Inflammatory macrophage (primary cell): ENCODE measurements around the gene CSHL1.
"Not testable (repeated sequence)": the region's sequence is repeated elsewhere in the genome, so short reads cannot be mapped to it uniquely, and the experiment has no call there.

Experiments used
- DNase-seq, 2 donors: peaks; one replicate each; pipeline ENCODE4 v3.0.0-alpha.2; 2020 to 2022

The CSHL1 gene

DNA sequence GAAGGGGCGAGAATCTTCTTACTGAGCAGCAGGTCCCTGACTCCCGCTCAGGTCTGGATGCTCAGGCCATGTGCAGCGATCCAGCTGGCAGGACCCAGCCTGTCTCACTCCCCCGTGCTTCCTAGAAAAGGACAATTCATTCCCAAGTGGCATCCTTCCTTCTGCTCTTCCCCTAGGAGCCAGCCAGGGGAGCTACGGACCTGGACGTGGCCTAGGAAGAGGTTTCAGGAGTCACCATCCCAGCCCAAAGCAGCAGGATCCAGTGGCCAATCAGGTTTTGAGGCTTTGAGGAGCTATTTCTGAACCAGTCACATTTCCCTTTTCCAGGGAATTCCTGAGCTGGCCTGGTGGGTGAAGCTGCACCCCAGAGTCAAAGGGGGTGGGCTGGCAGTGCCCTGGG is 28.8 kb upstream of the CSHL1 start:
- DNase-seq: no peak

GRCh38 chr17:63939401-63939800 is 28.3 kb upstream of the CSHL1 start:
- DNase-seq: no peak

DNA sequence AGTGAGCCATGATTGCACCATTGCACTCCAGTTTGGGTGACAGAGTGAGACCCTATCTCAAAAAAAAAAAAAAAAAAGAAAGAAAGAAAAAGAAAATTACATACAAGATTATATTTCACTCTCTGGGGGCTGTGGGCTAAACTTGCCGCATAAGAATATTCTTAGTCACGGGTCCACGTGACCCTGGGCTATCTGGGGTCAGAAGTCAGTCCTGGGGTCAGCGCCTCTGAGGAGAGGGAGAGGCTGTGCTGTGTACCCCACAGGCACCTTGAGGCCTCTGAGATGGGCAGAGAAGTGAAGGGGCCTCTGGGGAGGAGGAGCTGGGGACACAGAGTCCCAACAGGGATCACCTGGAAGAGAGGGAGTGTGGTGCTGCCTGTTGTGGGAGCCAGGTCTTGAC is 26.9 kb upstream of the CSHL1 start:
- no peak for DNase-seq

DNA sequence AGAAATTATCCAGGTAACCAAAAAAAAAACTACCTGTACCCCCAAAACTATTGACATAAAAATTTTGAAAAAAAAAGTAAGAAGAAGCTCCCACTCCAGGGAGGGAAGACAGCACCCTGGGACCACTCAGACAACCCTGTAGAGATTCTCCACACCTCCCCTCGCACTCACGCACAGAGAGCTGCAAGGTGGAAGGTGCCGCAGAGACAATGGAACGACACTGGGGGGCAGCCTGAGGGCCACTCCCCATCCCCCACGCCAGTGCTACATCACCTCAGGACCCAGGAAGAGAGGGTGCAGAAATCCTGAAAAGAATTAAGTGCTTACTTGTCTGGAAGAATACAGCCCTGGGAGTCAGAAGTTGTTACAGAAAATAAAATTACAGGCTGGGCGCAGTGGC is 26.3 kb upstream of the CSHL1 start:
- no peak for DNase-seq

DNA sequence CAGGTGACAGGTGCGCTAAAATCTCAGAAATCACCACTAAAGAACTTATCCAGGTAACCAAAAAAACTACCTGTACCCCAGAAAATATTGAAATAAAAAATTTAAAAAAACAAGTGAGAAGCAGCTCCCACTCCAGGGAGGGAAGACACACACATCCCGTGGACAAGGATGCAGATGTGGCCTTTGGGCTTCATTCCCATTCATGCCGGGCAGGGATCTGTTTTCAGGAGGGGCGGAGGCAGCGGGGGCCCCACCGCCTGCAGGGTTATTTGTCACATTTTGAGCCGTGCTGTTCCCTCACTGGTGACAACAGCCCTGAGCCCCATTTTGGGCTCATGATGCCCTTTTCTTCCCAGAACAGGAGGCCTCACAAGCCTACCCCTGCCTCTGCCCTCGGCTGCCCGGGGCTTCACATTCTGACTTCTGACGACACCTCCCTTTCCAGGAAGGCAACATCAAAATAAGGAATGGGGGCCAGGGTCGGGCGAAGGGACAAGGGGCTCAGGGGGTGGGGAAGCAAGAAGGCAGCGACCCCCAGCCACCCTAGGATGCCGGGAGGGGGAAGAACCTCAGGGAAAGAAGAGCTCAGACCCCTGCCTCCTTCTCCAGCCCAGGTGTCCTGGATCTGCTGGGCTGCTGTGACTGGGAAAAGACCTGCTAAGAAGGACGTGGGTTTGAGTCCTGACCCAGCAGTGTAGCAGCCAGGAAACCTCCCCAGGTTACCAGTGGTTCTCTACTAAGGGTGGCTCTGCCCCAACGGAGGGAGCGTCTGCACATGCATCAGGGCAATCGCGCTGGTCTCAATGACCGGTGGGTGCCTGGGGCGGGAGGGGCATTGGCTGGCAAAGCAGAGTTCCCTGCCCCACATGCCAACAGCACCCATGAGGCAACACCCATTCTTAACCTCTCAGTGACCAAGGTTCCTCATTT is 23.4 kb upstream of the CSHL1 start:
- DNase-seq: peak in 1 of 2 donors; percentile 14

DNA sequence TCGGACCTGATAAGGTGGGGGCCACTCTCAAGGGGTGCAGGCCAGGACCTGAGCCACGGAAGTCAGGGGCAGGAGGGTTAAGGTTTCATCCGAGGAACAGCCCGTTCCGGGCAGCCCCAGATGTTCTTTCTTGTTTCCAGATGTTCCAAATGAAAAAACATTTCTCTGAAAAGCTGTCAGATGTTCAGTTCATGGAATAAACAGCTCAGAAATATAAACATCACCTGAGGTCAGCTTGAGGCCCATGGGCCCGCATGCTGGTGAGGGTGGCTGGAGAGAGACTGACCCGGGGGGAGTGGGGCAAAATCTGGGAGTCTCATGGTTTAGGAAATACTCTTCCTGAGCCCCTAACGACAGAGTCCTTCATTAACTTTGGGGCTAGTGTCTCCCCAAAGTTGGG is 22.5 kb upstream of the CSHL1 start:
- no peak for DNase-seq

DNA sequence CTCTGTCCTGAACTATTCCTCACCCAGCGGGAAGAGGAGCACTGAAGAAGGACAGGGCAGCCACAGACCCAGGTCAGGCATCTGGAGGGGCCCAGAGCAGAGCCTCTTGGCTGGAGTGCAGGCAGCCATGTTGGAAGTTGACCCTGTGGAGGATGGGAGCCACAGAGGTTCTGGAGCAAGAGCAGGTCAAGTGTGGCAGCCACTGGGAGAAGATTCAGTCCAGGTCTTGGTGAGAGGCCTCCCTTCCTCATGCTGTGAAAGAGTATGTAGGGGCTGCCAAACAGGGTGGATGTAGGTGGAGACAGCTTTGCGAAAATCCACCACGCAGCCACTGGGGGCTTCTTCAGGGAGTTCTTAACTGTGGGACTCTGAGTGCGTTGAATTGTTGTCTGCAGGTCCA is 21.7 kb upstream of the CSHL1 start:
- no peak for DNase-seq

DNA sequence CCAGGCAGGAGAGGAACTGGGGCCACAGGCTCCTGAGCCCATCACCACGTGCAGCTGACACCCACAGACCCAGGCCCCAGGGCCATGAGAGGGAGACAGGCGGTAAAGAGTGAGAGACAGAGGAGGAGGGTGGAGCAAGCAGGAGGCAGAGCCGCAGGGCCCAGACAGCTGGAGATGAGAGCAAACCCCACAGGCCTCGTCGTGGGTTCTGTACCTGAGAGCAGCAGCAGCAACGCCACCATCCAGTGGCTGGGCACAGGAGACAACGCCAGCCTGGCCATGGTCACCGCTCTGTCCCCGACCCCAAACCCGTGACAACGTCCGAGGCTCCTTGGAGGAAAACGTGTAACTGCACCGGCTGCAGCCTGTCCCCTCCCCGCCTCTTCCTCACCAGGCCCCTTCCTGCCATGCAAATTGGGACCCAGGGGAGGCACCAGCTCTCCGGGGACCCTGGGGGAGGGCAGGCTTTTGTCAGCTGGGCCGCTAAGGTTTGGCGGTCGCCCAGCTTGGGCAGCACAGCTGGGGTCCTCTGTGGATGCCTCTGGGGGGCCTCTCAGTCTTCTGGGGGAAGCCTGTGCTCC is 21.0 kb upstream of the CSHL1 start, which contains the start of gene CD79B:
TSS of gene CD79B (minus strand) at position 351 of the 581 bp plus-strand sequence. CDS start at position 281, 70 bp downstream.
- DNase-seq: peak; percentile 18 to 52

DNA sequence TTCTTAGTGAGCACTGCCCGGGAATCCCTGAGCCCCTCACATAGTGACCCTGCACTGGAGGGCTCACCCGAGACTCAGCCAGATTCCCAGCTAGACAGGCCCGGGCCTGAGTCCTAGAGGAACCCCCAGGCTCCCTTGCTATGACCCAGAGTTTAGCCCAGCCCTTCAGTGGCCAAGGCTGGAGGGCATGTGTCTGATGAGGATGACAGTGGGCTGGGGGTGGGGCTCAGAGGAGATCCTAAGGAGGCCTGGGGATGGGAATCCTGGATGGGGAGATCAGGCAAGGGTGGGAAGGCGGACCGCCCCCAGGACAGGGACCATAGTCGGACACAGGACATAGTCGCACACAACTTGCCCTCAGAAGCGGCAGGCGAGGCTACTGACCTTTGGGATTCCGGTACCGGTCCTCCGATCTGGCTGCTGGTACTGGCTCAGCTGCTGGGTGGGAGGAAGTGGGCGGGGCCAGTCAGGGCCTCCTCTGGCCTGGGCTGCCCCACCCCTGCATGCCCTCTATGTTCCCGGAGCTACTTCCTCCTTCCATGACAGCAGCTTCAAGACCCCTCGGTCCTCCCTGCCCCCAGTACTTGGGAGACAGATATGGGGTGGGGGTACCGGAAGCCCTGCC is 20.0 kb upstream of the CSHL1 start:
- DNase-seq: peak; percentile 64 to 65

- no peak for DNase-seq
Measured at GRCh38 chr17:63929860-63930766, 19.1 kb upstream of the CSHL1 start.

- DNase-seq: no peak
Measured at GRCh38 chr17:63928966-63929695, 18.1 kb upstream of the CSHL1 start.

DNA sequence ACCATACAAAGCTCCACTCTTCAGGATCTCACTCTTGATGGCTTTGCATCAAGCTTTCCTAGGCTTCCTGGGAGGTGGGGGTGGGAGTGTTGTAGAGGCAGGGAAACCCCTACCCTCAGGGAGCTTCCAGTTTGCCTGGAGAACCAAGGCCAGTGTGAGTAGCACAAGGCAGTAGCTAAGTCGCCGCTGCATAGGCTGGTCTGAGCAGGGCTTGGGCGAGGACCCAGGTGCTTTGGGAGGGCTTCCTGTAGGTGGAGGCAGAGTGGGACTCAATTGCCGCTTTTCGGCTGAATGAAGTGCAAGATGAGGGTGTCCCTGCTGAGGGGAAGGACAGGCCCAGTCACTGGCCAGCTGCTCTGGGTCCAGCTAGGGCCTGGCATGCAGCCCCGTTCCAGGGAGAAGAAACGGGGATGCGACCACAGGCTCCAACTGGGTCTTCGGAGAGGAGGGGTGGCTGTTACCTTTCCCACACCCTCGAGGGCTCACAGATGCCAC is 17.2 kb upstream of the CSHL1 start:
- DNase-seq: no peak

DNA sequence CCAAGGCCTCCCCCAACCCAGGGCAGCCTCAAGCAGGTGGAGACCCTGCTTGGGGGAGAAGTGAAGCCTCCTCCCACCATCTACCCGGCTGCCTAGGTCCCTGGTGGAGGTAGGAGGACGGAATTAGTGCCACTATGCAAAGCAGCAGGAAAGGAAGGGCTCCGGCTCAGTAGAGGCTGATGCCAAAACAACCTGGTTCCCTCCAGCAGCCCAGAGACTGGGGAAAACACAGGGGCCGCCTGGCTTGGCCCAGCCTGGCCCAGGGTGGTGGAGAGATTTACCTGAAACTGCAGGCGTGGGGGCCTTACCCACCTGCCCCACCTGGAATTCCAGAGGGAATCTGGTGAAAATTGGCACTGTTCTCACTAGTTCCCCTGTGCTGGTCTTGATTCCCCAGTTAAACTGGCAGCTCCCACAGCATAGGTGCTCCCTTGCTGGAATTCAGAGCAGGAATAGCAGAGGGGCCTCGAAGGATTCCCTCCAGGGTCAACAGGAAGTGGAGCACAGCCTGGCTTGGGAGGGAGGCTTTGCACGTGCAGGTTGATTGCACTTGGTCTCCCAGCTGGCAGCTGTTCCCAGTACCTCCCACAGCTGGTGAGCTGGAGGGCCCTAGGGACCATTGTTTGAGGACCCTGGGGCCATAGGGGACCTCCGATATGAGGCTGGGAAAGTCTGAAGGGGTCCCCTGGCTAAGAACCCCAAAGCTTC is 16.6 kb upstream of the CSHL1 start:
- DNase-seq: no peak

GRCh38 chr17:63926164-63926563 is 15.1 kb upstream of the CSHL1 start:
- no peak for DNase-seq

DNA sequence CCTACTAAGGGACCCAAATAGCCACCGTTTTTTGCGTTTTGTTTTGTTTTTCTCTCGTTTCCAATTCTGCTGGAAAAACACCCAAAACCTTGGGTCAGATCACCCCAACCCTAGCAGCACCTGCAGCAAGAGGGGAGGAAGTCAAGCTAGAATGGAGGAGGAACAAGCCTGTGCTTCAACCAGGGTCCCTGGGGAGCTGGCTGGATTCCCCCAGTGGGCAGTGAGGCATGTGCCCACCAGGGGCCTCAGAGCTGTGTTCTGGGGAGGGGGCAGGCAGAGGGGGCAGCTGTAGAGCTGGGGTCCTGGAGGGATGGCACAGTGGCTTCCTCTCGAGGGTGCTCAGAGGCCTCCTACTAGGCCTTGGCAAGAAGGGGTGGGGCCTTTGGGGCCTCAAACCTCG is 14.6 kb upstream of the CSHL1 start:
- DNase-seq: no peak

DNA sequence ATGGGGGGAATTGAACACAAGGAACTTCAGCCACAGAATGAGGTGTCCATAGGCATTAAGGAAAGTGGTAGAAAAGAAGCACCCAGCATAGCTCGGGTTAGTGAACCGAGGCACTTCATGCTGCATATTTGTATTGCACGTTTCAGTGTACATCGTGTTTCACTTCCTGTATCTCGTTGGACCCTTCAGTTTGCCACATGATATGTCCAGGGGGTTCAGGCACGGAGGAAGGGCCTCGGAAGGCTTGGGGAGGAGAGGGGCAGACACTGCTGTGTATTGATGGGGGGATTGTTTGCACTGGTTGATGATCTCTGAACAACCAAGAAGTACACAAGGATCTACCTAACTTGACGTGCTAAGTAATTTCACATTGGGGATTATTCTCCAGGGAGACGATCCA is 11.3 kb upstream of the CSHL1 start:
- DNase-seq: not testable (repeated sequence)

GRCh38 chr17:63920779-63921178 is 9.7 kb upstream of the CSHL1 start:
- not testable (repeated sequence) for DNase-seq

GRCh38 chr17:63920050-63920449 is 9.0 kb upstream of the CSHL1 start:
- not testable (repeated sequence) for DNase-seq

GRCh38 chr17:63919311-63919723 is 8.3 kb upstream of the CSHL1 start:
- peak; percentile 60 to 75 for DNase-seq

DNA sequence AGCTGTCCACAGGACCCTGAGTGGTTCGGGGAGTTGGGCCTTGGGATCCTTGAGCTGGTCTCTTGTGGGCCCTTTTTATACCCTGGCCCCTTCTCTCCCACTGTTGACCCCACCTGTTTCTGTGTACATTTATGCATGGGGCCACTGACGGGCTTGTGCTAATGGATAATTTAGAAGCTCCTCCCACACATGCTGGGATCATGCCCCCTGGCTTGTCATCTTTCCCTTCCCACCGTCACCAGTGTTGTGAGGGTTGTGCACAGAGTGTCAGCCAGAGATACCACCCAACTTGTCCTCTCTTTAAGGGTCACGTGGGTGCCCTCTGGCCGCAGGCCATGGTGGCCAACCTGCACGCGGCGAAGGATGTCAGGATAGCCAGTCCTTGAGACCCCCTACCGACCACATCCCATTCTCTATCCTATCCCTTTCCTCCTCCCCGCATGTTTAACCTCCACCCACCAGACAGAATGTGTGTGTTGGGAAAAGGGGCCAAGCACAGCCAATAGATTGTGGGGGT is 7.8 kb upstream of the CSHL1 start, which contains the start of gene GH1:
TSS of gene GH1 (minus strand) at position 51 of the 517 bp plus-strand sequence. CDS start 63 bp downstream, outside the sequence.
- DNase-seq: not testable (repeated sequence)
